ENCODE data around the gene OVCH1. TPM values are rescaled to one million over a fixed set of nuclear protein-coding genes. Genes with fewer than 3 reads are reported as not detected.

The OVCH1 gene
- polyA plus RNA-seq, 3 donors, result 0.25 to 0.67 (median 0.49) TPM

Other genes starting within 250 kb of the OVCH1 start
- 100 to 1,000 TPM in 1 of 3 donors, 10 to 100 TPM in 2; 95.1 to 105 (median 96.4) TPM for gene ERGIC2, start 116.5 kb downstream of the OVCH1 start, polyA plus RNA-seq (ENCODE audit: insufficient read length in 3 of 3)

All from renal cortex interstitium (tissue), 3 donors.